CD14-positive monocyte (primary cell): ENCODE data around the gene TES. TPM values are rescaled to one million over a fixed set of nuclear protein-coding genes. Genes with fewer than 3 reads are reported as not detected.

Source experiments
- DNase-seq, 3 donors: peaks; one replicate each; pipeline ENCODE4 v3.0.0-alpha.2; 2011 to 2022
- H2AFZ ChIP-seq: 2 replicates; pipeline ENCODE4 v1.6.0; 2012; ENCODE audit warnings: mild to moderate bottlenecking, low read depth, low read length, inconsistent platforms; ENCODE audit not compliant: insufficient read depth, poor library complexity, severe bottlenecking
- H3K27ac ChIP-seq, 2 donors: 1 replicate in 1 of 2; 2 replicates in 1 of 2; pipeline ENCODE4 v1.5.1; 2012 to 2013; ENCODE audit warnings: low read length in 2 of 2, control low read depth in 1 of 2, inconsistent platforms in 1 of 2, low read depth in 1 of 2, mild to moderate bottlenecking in 1 of 2
- H3K27me3 ChIP-seq, 2 donors: one replicate each; pipeline versions ENCODE4 v1.6.0 to v1.6.1; 2011 to 2013; ENCODE audit warnings: low read length in 2 of 2; ENCODE audit not compliant: control insufficient read depth in 2 of 2, insufficient read depth in 2 of 2
- H3K36me3 ChIP-seq, 2 donors: replicated peaks in 1 of 2; 1 replicate in 1 of 2; 2 replicates in 1 of 2; pipeline versions ENCODE4 v1.5.1 to v1.6.1; 2012 to 2013; ENCODE audit warnings: low read length in 2 of 2, control low read depth in 1 of 2, inconsistent platforms in 1 of 2, mild to moderate bottlenecking in 1 of 2; ENCODE audit not compliant: insufficient read depth in 2 of 2, control insufficient read depth in 1 of 2
- H3K4me1 ChIP-seq, 2 donors: 1 replicate in 1 of 2; 2 replicates in 1 of 2; pipeline versions ENCODE4 v1.5.1 to v1.6.1; 2012 to 2013; ENCODE audit warnings: low read length in 2 of 2, control low read depth in 1 of 2, inconsistent platforms in 1 of 2, mild to moderate bottlenecking in 1 of 2, moderate library complexity in 1 of 2; ENCODE audit not compliant: insufficient read depth in 2 of 2, control insufficient read depth in 1 of 2
- H3K4me2 ChIP-seq: replicated peaks from 2 replicates; pipeline ENCODE3; 2012; ENCODE audit warnings: low read length, moderate library complexity, mild to moderate bottlenecking; ENCODE audit not compliant: poor library complexity, severe bottlenecking; ENCODE audit errors: extremely low read depth
- H3K4me3 ChIP-seq, 3 experiments: fragments of 200-600 bp in 1 of 3; sonication (generic) in 1 of 3; replicated peaks in 1 of 3; 1 replicate in 2 of 3; 2 replicates in 1 of 3; pipeline ENCODE4 v1.5.1; 2011 to 2013; ENCODE audit warnings: low read length in 3 of 3, mild to moderate bottlenecking in 3 of 3, control low read depth in 2 of 3, low read depth in 2 of 3, inconsistent platforms in 1 of 3, moderate library complexity in 1 of 3
- H3K79me2 ChIP-seq: 2 replicates; pipeline ENCODE4 v1.6.0; 2012; ENCODE audit warnings: mild to moderate bottlenecking, control low read depth, inconsistent platforms, low read length, moderate library complexity; ENCODE audit not compliant: insufficient read depth
- H3K9ac ChIP-seq: 2 replicates; pipeline ENCODE4 v1.6.0; 2017; ENCODE audit warnings: low read length, mild to moderate bottlenecking; ENCODE audit not compliant: insufficient read depth, poor library complexity, severe bottlenecking
- H3K9me3 ChIP-seq, 2 donors: replicated peaks in 1 of 2; 1 replicate in 1 of 2; 2 replicates in 1 of 2; pipeline versions ENCODE4 v1.5.1 to v1.6.1; 2012 to 2013; ENCODE audit warnings: low read length in 2 of 2, control low read depth in 1 of 2; ENCODE audit not compliant: control insufficient read depth in 1 of 2, insufficient read depth in 1 of 2
- H4K20me1 ChIP-seq: 2 replicates; pipeline ENCODE4 v1.6.0; 2012; ENCODE audit warnings: mild to moderate bottlenecking, low read length, control low read depth, moderate library complexity; ENCODE audit not compliant: insufficient read depth
- H3K27ac Mint-ChIP-seq, 7 donors: one replicate each; pipeline ENCODE4 v1.8.0; 2020; ENCODE audit warnings: mild to moderate bottlenecking in 7 of 7, mixed read lengths in 7 of 7, moderate library complexity in 6 of 7, inconsistent platforms in 2 of 7
- H3K27me3 Mint-ChIP-seq, 3 donors: one replicate each; pipeline ENCODE4 v1.8.0; 2021 to 2022; ENCODE audit warnings: low read depth in 3 of 3, mild to moderate bottlenecking in 3 of 3, mixed read lengths in 3 of 3, moderate library complexity in 3 of 3, inconsistent platforms in 1 of 3
- H3K36me3 Mint-ChIP-seq, 2 donors: one replicate each; pipeline ENCODE4 v1.8.0; 2020; ENCODE audit warnings: mixed read lengths in 2 of 2, inconsistent platforms in 1 of 2, mild to moderate bottlenecking in 1 of 2
- H3K4me1 Mint-ChIP-seq: one replicate; pipeline ENCODE4 v1.8.0; 2020; ENCODE audit warnings: mild to moderate bottlenecking, mixed read lengths
- H3K4me3 Mint-ChIP-seq, 2 donors: one replicate each; pipeline ENCODE4 v1.8.0; 2020; ENCODE audit warnings: mild to moderate bottlenecking in 2 of 2, mixed read lengths in 2 of 2, moderate library complexity in 1 of 2
- H3K9me3 Mint-ChIP-seq, 7 donors: one replicate each; pipeline ENCODE4 v1.8.0; 2020 to 2022; ENCODE audit warnings: mixed read lengths in 7 of 7, mild to moderate bottlenecking in 6 of 7, moderate library complexity in 6 of 7, inconsistent platforms in 2 of 7
- WGBS: methylation state at CpG from one replicate; pipeline ENCODE4 v1.1.5; 2013; ENCODE audit warnings: missing lambda C conversion rate; ENCODE audit not compliant: insufficient coverage; 5-methylcytosine and 5-hydroxymethylcytosine counted together
- intact Hi-C, 2 donors: fragments of 100-400 bp; cut with micrococcal nuclease; formaldehyde crosslinking; loops; one replicate each; pipeline versions ENCODE4 v1.15.0 to v1.15.1; 2023
- polyA plus RNA-seq, 3 donors: library from polyadenylated mRNA; depleted of rRNA in 1 of 3; unstranded in 2 of 3; stranded (reverse) in 1 of 3; fragments of 300-500 nt in 2 of 3; fragments of >200 nt in 1 of 3; fragmentation: Illumina TruSeq in 2 of 3; gene quantifications; 1 replicate in 2 of 3; 2 replicates in 1 of 3; pipeline ENCODE4 v1.2.3, GENCODE V29; 2012 to 2021
- TF ChIP-seq, protein P1 (sequence below): fragments of 200-600 bp; IDR thresholded peaks from one replicate; pipeline ENCODE4 v1.8.0; 2022; ENCODE audit warnings: antibody characterized with exemption, mild to moderate bottlenecking

TES gene
- polyA plus RNA-seq, 3 donors, result 61.7 to 104 (median 89.0) TPM

DNA sequence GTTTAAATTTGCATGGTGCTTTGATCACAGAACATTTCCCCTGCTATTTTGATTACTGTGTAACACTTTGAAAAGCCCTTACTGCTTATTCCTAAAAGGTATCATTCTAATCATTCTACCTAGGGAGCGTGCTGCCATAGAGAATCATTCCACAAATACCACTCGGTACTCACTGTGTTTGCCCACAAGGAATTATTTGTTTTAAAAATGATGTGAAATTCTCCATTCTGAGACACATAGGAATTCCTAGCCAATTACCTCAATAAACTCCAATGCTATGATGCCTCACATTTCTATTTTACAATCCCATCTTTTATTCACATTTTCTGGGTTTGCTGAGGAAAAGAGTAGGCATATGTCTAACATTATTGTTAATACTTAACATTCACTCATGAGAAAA lies 16.2 kb upstream of the TES start:
- H3K27me3 ChIP-seq, result no peaks in the 10 kb centered on the region
- no peaks in the 10 kb centered on the region for H4K20me1 ChIP-seq
- H3K4me1 ChIP-seq, result no peaks in the 10 kb centered on the region
- H2AFZ ChIP-seq, result no peak overlapping the region
- no peak overlapping the region for H3K9ac ChIP-seq
- no CpG with 5 or more reads among the region's 2 CpGs for WGBS
- no peak for DNase-seq
- no peaks in the 10 kb centered on the region for H3K36me3 ChIP-seq
- Mint-ChIP-seq H3K36me3 (no peaks in the 10 kb centered on the region), H3K4me3 (no peak overlapping the region), H3K4me1 (no peaks in the 10 kb centered on the region), H3K27ac (no peak overlapping the region), H3K27me3 (peaks cover 0 to 3% (median 1%) of the 10 kb centered on the region in 3 donors), H3K9me3 (no peaks in the 10 kb centered on the region)
- H3K4me3 ChIP-seq, result no peak overlapping the region
- intact Hi-C loops, result no loop called here
- no peak overlapping the region for H3K4me2 ChIP-seq
- no peak overlapping the region for H3K27ac ChIP-seq
- no peaks in the 10 kb centered on the region for H3K9me3 ChIP-seq
- H3K79me2 ChIP-seq, result no peaks in the 10 kb centered on the region
- TF ChIP-seq, protein P1, sequence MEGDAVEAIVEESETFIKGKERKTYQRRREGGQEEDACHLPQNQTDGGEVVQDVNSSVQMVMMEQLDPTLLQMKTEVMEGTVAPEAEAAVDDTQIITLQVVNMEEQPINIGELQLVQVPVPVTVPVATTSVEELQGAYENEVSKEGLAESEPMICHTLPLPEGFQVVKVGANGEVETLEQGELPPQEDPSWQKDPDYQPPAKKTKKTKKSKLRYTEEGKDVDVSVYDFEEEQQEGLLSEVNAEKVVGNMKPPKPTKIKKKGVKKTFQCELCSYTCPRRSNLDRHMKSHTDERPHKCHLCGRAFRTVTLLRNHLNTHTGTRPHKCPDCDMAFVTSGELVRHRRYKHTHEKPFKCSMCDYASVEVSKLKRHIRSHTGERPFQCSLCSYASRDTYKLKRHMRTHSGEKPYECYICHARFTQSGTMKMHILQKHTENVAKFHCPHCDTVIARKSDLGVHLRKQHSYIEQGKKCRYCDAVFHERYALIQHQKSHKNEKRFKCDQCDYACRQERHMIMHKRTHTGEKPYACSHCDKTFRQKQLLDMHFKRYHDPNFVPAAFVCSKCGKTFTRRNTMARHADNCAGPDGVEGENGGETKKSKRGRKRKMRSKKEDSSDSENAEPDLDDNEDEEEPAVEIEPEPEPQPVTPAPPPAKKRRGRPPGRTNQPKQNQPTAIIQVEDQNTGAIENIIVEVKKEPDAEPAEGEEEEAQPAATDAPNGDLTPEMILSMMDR, result no peak

DNA sequence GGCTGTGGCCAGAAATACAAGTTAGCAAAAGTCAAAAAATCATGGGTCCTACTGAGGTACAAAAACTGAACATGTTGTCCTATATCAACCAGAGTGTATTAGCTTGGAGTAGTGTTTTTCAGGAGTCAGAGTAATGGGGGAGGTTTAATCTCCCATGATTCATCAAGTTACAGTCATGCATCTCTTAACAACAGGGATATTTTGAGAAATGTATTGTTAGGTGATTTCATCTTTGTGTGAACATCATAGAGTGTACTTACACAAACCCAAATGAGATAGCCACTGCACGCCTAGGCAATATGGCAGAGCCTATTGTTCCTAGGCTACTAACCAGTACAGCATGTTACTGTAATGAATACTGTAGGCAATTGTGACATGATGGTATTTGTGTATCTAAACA lies 14.9 kb upstream of the TES start:
- Histone ChIP-seq H3K4me1 (no peaks in the 10 kb centered on the region), H3K9me3 (no peaks in the 10 kb centered on the region), H3K27ac (no peak overlapping the region), H2AFZ (no peak overlapping the region), H3K9ac (no peak overlapping the region), H3K79me2 (no peaks in the 10 kb centered on the region), H3K4me3 (no peak overlapping the region), H3K36me3 (no peaks in the 10 kb centered on the region), H3K4me2 (no peak overlapping the region), H3K27me3 (no peaks in the 10 kb centered on the region), H4K20me1 (no peaks in the 10 kb centered on the region)
- no CpG with 5 or more reads among the region's 1 CpG for WGBS
- TF ChIP-seq, protein P1, result no peak
- Mint-ChIP-seq H3K27ac (no peak overlapping the region), H3K36me3 (no peaks in the 10 kb centered on the region), H3K4me3 (no peak overlapping the region), H3K27me3 (peaks cover 0 to 3% (median 0%) of the 10 kb centered on the region in 3 donors), H3K9me3 (no peaks in the 10 kb centered on the region), H3K4me1 (no peaks in the 10 kb centered on the region)
- DNase-seq, result no peak
- intact Hi-C loops, result no loop called here
